ENCODE results near the gene IGF1R. TPM values are rescaled to one million over a fixed set of nuclear protein-coding genes. Genes with fewer than 3 reads are reported as not detected.

The IGF1R gene
- total and polyA plus RNA-seq, 2 donors (not counting 3 experiments of a cell fraction or from before 2014, with no cell fraction given) = 16.1 to 59.1 TPM

DNA sequence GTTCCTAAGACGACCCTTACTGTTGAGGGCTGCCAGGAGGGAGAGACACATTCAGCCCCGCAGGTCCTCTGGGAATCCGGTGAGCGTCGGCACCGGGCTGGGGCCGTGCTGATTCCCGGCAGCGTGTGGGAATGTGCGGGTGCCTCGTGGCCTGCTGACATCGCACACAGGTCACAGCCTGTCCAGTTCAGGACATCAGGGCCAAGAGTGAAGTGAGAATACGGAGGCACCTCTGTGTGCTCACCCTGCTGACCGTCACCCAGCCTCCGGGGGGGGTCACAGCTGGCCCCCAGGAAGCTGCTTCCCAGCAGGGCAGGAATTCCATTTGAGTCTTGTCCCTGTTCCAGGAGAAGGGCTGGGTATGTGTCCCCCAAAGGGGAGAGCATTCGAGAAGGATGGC lies 305.6 kb downstream of the IGF1R start:
- Histone ChIP-seq H4K20me1 (replicated peaks; ENCODE audit: control insufficient read depth, extremely low read depth, insufficient read depth, low read length) (no peaks in the 10 kb centered on the region), H3K27ac (ENCODE audit: insufficient read depth, low read depth, low read length) (no peak overlapping the region), H3K9me1 (replicated peaks; ENCODE audit: control insufficient read depth, extremely low read depth, insufficient read depth, low read length) (no peaks in the 10 kb centered on the region), H3K9ac (replicated peaks; ENCODE audit: extremely low read depth, insufficient read depth, low read length) (no peak overlapping the region), H2AFZ (ENCODE audit: low read depth, low read length) (no peak overlapping the region), H3K79me2 (ENCODE audit: control insufficient read depth, insufficient read depth, low read length) (no peaks in the 10 kb centered on the region), H3K36me3 (ENCODE audit: control insufficient read depth in 2 of 2, extremely low read depth in 1 of 2, insufficient read depth in 2 of 2, low read length in 2 of 2) (peaks cover 4 to 38% of the 10 kb centered on the region in 2 experiments), H3K4me3 (replicated peaks in 1 of 3; ENCODE audit: insufficient read depth in 1 of 3, low read depth in 1 of 3, low read length in 3 of 3) (no peak overlapping the region), H3K27me3 (ENCODE audit: control insufficient read depth in 2 of 2, insufficient read depth in 2 of 2, low read length in 2 of 2) (no peaks in the 10 kb centered on the region), H3K9me3 (replicated peaks; ENCODE audit: control insufficient read depth, insufficient read depth, low read length) (no peaks in the 10 kb centered on the region), H3K4me2 (ENCODE audit: insufficient read depth, low read length) (no peak overlapping the region), H3K4me1 (ENCODE audit: control insufficient read depth, extremely low read depth, insufficient read depth, low read length) (peaks cover 3% of the 10 kb centered on the region)
- FAIRE-seq (no peak), DNase-seq (ENCODE audit: low read depth, low spot score) (no peak)
- POLR2A ChIA-PET = no interaction called here
- dilution Hi-C loops (cut with MboI; ENCODE audit: extremely low pct_ligation_motif_present, low sequenced_read_pairs) = no loop called here
- CTCF ChIA-PET = interaction anchor here (1.3 kb wide), 1 partner anchor 123 kb away, joined by 3 read pairs; no protein-coding TSS in a partner anchor
- TF ChIP-seq MAX (IDR thresholded peaks at IDR 0.05; ENCODE audit: insufficient read depth, insufficient read length) (no peak), MYC (IDR thresholded peaks at IDR 0.05; ENCODE audit: low read depth, low read length) (no peak), JUN (IDR thresholded peaks at IDR 0.05; ENCODE audit: borderline replicate concordance, insufficient read depth, insufficient read length, low read depth) (no peak), POLR2AphosphoS5 (IDR thresholded peaks at IDR 0.05; ENCODE audit: insufficient read depth, low read depth, low read length) (no peak), CTCF (IDR thresholded peaks at IDR 0.05; ENCODE audit: extremely low read depth in 1 of 2, insufficient read depth in 1 of 2, low read depth in 1 of 2, low read length in 2 of 2) (no peak), EZH2 (IDR thresholded peaks at IDR 0.05; ENCODE audit: borderline replicate concordance, low read depth, low read length, severe bottlenecking) (no peak), FOS (IDR thresholded peaks at IDR 0.05; ENCODE audit: borderline replicate concordance, insufficient read depth, low read length) (no peak), GATA2 (IDR thresholded peaks at IDR 0.05; ENCODE audit: insufficient read depth, insufficient read length, low read depth, low read length) (no peak), POLR2A (IDR thresholded peaks at IDR 0.05; ENCODE audit: low read depth, low read length) (no peak)
- intact Hi-C loops (cut with micrococcal nuclease) = no loop called here
- no TSS peak for BruUV-seq (replicated peaks)
